HG02840 (cell line): Measurements from ENCODE around the gene CLIP3.
"Not testable (repeated sequence)": the region's sequence is repeated elsewhere in the genome, so short reads cannot be mapped to it uniquely, and the experiment has no call there.

Experiments
- ATAC-seq: cut with Tn5 transposase; IDR thresholded peaks from one replicate; pipeline ENCODE4 v1.9.1; 2021; ENCODE audit warnings: mild to moderate bottlenecking, moderate library complexity, moderate number of reproducible peaks; ENCODE audit not compliant: unreplicated experiment, low FRiP score

The CLIP3 gene

GRCh38 chr19:36049080-36049698 lies 16.5 kb upstream of the CLIP3 start:
- no peak for ATAC-seq

DNA sequence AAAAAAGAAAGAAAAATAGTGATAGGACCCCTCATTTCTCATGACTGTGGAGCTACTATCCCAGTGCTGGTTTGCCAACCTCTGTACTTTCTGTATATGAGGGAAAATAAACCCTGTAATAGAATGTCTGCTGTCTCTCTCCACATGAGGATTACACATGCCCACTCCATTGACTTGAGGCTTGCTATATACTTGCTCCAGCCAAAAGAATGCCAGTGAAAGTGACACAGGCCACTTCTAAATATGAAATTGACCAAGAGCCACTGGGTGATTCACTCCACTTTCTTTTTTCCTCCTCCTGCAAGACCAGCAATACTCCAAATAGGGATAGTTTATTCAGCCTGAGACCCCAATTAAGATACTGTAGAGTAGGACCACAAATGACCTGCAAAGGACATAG lies 15.2 kb upstream of the CLIP3 start:
- ATAC-seq, result no peak

DNA sequence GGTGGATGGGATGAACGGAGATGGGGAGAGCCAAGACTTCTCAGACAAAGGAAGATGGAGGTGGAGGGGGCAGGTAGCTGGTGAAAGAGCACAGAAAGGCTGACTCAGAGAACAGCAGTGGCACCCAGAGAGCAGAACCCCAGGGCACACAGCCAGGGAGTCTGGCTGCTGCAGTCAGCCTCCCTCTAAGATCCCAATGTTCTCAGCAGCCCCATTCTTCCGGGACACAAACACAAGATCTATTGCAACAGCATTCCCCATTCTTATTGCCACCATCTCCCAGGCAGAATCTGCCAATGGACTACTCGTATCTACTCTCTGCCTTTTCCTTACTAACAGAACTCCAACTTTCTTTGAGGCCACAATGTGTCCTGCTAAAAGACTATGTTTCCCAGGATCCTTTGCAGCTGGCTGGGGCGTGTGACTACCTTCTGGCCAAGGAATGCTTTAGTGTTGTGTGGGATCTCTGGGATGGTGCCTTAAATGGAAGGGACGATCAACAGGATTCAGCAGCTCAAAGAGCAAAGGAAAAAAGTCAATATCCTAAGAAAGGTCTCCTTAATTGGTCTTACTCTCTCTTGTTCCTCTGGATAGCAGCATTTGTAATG lies 13.9 kb upstream of the CLIP3 start:
- ATAC-seq, result no peak

DNA sequence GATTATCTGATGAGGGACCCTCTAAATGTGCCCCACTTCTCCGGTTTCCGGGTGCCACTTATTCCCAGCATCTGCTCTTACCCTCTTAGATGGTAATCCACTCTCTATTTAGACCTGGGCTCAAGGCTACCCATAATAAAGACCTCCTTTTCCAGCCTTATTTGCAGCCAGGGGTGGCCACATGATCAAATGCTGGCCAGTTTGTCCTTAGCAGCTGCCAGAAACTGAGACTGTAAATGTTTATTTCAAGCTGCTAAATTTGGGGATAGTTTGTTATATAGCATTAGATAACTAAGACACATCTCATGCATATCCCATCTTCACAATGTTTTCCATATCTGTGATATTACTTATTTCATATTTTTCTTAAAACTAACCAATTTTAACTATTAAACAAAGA lies 11.3 kb upstream of the CLIP3 start:
- ATAC-seq, result no peak

DNA sequence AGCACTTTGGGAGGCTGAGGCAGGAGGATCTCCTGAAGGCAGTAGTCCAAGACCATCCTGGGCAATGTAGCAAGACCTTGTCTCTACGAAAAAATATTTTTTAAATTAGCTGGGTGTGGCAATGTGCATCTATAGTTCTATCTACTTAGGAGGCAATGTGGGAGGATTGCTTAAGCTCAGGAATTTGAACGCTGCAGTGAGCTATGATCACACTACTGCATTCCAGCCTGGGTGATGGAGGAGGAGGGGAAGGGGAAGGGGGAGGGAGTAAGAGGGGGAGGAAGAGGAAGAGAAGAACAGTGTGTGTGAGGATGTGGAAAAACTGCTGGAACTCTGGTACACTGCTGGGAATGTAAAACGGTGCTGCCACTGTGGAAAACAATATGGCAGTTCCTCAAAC lies 9.2 kb upstream of the CLIP3 start:
- no peak for ATAC-seq

- not testable (repeated sequence) for ATAC-seq
Observed at GRCh38 chr19:36041092-36041491, 8.4 kb upstream of the CLIP3 start.

DNA sequence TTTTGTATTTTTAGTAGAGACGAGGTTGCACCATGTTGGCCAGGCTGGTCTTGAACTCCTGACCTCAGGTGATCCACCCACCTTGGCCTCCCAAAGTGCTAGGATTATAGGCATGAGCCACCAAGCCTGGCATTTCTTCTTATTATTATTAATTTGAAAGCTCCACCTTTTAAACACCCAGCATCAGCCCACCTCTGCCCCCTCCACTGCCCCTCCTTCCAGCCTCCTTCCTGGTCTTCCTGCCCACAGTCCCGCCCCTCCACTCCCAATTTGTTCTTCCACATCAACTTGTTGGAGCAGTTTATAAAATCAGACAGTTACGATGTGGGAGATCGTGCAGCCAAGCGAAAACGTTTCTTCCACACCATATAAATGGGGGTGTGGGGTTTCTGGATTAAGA lies 7.8 kb upstream of the CLIP3 start:
- ATAC-seq, result no peak

DNA sequence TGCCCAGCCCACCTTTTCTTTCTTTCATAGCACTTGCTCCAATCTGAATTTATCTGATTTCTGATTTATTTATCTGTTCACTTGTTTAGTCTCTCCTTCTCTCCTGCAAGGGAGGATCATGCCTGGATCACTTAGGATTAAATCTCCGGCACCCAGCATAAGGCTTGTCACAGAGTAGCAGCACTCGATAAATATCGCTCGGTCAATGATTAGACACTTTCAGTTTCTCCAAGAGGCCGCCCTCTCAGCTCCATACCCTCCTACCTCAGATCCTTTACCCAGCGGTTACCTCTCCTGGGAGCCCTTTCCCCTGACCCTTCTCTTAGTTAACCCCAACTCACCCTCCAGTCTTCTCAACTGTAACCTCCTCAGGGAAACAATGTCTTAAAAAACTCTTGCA lies 1.4 kb downstream of the CLIP3 start:
- no peak for ATAC-seq

DNA sequence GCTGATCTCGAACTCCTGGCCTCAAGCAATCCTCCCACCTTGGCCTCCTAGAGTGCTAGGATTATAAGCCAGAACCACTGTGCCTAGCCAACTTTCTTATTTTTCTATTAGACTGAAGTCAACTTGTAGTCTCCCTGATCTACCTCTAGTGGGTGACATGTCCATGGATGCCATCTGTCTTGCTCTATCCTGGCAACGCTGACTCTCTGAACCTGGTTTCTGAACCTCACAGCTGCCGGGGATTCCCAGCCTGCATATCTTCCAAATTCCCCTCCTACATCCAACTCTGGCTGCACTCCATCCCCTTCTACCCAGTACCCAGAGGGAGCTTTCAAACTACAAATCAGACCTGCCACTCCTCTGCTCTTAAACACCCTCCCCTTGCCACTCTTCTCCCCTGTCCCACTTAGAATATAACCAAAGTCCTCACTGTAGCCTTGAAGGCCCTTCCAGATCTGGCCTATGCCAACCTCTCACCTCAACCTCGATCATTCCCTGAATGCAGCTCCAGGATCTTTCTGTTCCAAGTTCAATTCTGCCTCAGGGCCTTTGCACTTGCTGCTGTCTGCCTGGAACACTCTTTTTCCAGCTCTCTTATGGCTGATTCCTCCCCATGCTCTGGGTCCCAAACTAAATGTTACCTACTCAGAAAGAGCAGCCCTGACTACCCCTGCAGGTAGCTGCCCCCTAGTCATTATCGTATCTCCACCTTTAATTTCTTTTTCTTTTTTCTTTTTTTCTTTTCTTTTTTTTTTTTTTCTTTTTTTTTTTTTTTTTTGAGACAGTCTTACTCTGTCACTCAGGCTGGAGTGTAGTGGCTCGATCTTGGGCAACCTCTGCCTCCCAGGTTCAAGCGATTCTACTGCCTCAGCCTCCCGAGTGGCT lies 2.2 kb downstream of the CLIP3 start:
- ATAC-seq, result no peak

DNA sequence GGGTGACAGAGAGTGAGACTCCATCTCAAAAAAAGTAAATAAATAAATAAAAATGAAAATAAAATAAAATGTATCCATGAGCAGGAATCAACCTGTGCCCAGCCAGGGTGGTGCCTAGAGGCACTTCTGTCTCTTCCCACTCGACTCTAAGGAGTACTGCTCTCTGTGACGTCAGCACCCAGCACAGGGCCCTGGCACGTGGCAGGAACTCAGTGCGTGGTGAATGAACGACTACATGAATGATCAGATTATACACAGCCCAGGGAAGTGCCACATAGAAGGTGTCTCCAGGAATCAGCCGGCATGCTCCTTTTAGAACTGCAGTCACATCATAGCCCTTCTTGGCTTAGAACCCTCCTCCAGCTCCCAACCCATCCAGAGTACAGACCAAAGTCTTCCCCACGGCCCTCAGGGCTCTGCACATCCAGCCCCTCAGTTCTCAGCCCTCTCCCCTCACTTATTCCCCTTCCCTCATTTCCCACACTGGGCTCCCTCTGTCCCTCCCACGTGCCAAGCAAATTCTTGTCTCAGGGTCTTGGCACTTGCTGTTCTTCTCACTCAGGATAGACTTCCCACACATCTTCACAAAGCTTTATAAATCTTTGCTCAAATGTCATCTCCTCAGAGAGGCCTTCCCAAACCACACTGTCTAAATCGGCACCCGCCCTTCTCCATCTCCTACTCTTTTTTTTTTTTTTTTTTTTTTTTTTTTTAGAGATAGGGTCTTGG lies 4.2 kb downstream of the CLIP3 start:
- no peak for ATAC-seq

DNA sequence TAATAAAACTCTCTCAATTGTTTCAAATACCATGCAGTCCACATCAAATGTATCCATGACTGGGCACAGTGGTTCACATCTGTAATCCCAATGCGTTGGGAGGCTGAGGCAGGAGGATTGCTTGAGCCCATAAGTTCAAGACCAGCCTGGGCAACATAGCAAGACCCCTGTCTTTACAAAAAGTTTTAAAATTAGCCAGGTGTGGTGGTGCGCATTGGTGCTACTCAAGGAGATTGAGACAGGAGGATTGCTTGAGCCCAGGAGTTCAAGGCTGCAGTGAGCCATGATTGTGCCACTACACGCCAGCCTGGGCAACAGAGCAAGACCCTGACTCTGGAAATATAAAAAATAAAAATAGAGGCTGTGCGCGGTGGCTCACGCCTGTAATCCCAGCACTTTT lies 5.0 kb downstream of the CLIP3 start:
- ATAC-seq, result no peak

DNA sequence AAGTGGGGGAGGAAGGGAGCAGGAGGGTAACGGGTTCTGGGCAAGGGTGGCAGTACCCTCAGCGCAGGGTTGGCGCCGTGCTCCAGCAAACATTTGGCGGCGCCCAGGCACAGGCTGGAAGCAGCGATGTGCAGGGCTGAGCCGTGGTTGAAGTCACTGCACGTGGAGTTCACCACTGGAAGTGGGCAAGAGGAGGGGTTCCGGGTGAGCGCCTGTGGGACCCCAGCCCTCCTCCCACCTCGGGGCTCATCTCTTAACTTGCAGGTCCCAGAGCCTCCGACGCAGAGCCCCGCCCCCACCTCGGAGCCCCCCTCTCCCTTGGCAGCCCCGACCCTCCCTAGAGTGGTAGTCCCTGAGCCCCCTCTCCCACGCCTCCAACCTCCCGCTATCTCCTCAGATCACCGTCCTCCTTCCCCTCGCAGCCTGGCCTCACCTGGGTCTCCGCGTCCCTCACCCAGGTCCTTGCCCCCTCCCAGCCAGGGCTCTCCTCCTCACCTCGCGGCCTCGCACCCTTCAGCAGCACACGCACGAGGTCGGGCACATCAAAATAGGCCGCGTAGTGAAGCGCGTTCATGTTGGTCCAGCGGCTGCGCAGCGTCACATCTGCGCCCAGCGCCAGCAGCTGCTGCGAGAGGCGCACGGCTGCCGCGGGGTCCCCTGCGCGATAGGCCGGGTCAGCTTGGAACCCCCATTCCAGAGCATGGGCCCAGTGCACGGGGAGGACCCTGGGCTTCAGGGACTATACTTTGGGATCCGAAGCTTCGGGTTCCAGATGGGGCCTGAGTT lies 6.4 kb downstream of the CLIP3 start:
- no peak for ATAC-seq

- no peak for ATAC-seq
Observed at GRCh38 chr19:36025541-36025940, 7.1 kb downstream of the CLIP3 start.

- ATAC-seq, result no peak
Observed at GRCh38 chr19:36023432-36023831, 9.2 kb downstream of the CLIP3 start.

- no peak for ATAC-seq
Observed at GRCh38 chr19:36019061-36019670, 13.5 kb downstream of the CLIP3 start.

- peak; percentile 95 for ATAC-seq
Observed at GRCh38 chr19:36014012-36014924, 18.4 kb downstream of the CLIP3 start, which contains the start of gene ALKBH6. Gene ALKBH6 (minus strand): TSS chr19:36014213. CDS start chr19:36013397, 816 bp downstream.

DNA sequence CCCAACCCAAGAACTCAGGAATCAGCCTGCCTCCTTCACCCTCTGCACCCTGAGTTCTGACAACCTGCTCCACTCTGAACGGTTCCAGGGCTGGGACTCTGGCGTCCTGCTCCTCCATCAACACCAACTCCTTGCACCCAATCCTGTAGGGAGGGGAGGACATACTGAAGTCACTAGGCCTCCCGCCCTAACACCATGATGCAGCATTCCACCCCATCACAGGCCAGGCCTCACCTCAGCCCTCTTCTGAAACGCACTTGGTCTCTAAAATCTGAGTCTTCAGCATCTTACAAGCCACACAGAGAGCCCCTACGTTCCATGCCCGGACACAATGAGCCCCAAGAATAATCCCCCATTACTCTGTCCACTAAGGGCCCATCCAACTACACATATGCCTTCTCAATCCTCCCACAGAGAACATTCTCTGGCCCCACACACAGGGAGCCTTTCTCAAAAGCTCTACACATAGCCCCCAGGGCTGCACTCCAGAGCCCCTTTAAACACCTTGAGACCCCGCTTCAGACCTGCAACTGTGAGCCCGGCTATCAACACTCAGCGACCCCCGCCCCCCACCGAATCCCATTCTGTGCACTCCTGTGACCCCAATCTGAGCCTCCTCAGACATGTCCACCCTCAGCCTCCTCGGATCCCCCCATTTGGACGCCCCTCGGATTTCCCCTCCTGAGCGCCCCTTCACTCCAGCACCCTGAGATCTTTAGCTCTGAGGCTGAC lies 19.2 kb downstream of the CLIP3 start:
- no peak for ATAC-seq

DNA sequence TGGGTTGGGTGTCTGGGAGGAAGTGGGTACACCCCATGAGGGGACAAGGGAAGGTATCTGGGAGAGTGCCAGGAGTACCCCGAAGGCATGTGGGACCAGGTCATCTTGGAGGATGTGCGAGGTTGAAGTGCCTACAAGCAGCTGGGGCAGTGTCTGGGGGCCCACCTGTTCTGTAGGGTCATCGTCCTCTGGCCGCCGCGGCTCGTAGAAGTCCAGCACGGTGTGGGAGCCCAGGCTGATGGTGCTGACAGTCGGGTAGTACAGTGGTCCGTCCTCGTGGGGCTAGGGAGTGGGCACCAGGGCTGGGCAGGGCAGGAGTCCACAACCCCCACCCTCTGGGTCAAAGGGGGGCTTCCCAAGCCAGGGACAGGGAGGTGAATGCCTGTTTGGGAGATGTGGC lies 22.3 kb downstream of the CLIP3 start:
- no peak for ATAC-seq
